GM12878 (cell line): ENCODE data around the gene PPFIBP1. TPM values are rescaled to one million over a fixed set of nuclear protein-coding genes. Genes with fewer than 3 reads are reported as not detected.

Experiments used
- BHLHE40 ChIP-seq, 2 experiments: fragments of 450-650 bp in 1 of 2; IDR thresholded peaks; 2 replicates each; pipeline ENCODE4 v1.6.1; 2011 to 2017; ENCODE audit warnings: low read depth in 2 of 2, borderline replicate concordance in 1 of 2, improper control_type of control experiment in 1 of 2, low read length in 1 of 2, mild to moderate bottlenecking in 1 of 2
- CEBPB ChIP-seq, 2 experiments: fragments of 150-350 bp in 1 of 2; IDR thresholded peaks; 2 replicates each; pipeline ENCODE4 v1.6.1; 2012 to 2014; ENCODE audit warnings: low read depth in 2 of 2, low read length in 2 of 2, borderline replicate concordance in 1 of 2, inconsistent platforms in 1 of 2
- CHD1 ChIP-seq: IDR thresholded peaks from 2 replicates; pipeline ENCODE4 v1.6.1; 2012; ENCODE audit warnings: low read depth, low read length, improper control_type of control experiment
- CHD4 ChIP-seq: fragments of 200-600 bp; sonication (generic); IDR thresholded peaks from 2 replicates; pipeline ENCODE4 v1.6.1; 2016; ENCODE audit warnings: mild to moderate bottlenecking
- CREM ChIP-seq: IDR thresholded peaks from 2 replicates; pipeline ENCODE4 v1.6.1; 2014; ENCODE audit warnings: antibody characterized with exemption, low read depth
- E2F8 ChIP-seq: fragments of 450-650 bp; IDR thresholded peaks from 2 replicates; pipeline ENCODE4 v1.6.1; 2018; ENCODE audit warnings: mild to moderate bottlenecking, low read depth, moderate library complexity; ENCODE audit not compliant: partially characterized antibody
- ETV6 ChIP-seq, 2 experiments: fragments of 450-650 bp in 1 of 2; IDR thresholded peaks in 1 of 2; conservative IDR thresholded peaks in 1 of 2; 2 replicates each; pipeline ENCODE4 v1.6.1; 2014; ENCODE audit warnings: antibody characterized with exemption in 1 of 2, borderline replicate concordance in 1 of 2, low read depth in 1 of 2, mild to moderate bottlenecking in 1 of 2, moderate library complexity in 1 of 2
- IRF4 ChIP-seq: IDR thresholded peaks from 2 replicates; pipeline ENCODE4 v1.6.1; 2011; ENCODE audit warnings: low read depth, low read length
- JUND ChIP-seq: IDR thresholded peaks from 2 replicates; pipeline ENCODE4 v1.6.1; 2012; ENCODE audit warnings: low read depth, mild to moderate bottlenecking, low read length, improper control_type of control experiment, moderate library complexity
- MAX ChIP-seq: IDR thresholded peaks from 2 replicates; pipeline ENCODE4 v1.6.1; 2012; ENCODE audit warnings: low read depth, low read length, improper control_type of control experiment
- MEF2A ChIP-seq: IDR thresholded peaks from 2 replicates; pipeline ENCODE4 v1.6.1; 2011; ENCODE audit warnings: low read depth, mild to moderate bottlenecking, low read length, moderate library complexity; ENCODE audit not compliant: insufficient read depth
- MTA2 ChIP-seq: fragments of 450-650 bp; IDR thresholded peaks from 2 replicates; pipeline ENCODE4 v1.6.1; 2016; ENCODE audit warnings: low read depth, mild to moderate bottlenecking, moderate library complexity
- NFIC ChIP-seq: IDR thresholded peaks from 2 replicates; pipeline ENCODE4 v1.6.1; 2012; ENCODE audit warnings: low read depth, mild to moderate bottlenecking, inconsistent platforms, low read length, moderate library complexity
- NR2C1 ChIP-seq: fragments of 450-650 bp; IDR thresholded peaks from 2 replicates; pipeline ENCODE4 v1.6.1; 2017; ENCODE audit warnings: antibody characterized with exemption, mild to moderate bottlenecking, moderate library complexity
- POLR2A ChIP-seq: IDR thresholded peaks from 2 replicates; pipeline ENCODE4 v1.6.1; 2011; ENCODE audit warnings: low read depth, mild to moderate bottlenecking, low read length
- RFX5 ChIP-seq: IDR thresholded peaks from 2 replicates; pipeline ENCODE4 v1.6.1; 2011; ENCODE audit warnings: low read depth, low read length, improper control_type of control experiment
- RUNX3 ChIP-seq: IDR thresholded peaks from 2 replicates; pipeline ENCODE4 v1.6.1; 2012; ENCODE audit warnings: low read length, inconsistent platforms
- SMARCA5 ChIP-seq: fragments of 450-650 bp; IDR thresholded peaks from 2 replicates; pipeline ENCODE4 v1.6.1; 2017; ENCODE audit warnings: mild to moderate bottlenecking
- STAT3 ChIP-seq: IDR thresholded peaks from 2 replicates; pipeline ENCODE4 v1.6.1; 2011; ENCODE audit warnings: low read depth, low read length, improper control_type of control experiment
- TARDBP ChIP-seq: IDR thresholded peaks from 2 replicates; pipeline ENCODE4 v1.6.1; 2016; ENCODE audit warnings: borderline replicate concordance
- TCF12 ChIP-seq: IDR thresholded peaks from 2 replicates; pipeline ENCODE4 v1.6.1; 2011; ENCODE audit warnings: low read depth, mild to moderate bottlenecking, low read length
- TCF7 ChIP-seq: IDR thresholded peaks from 2 replicates; pipeline ENCODE4 v1.6.1; 2014; ENCODE audit warnings: antibody characterized with exemption, borderline replicate concordance
- YBX1 ChIP-seq: fragments of 450-650 bp; IDR thresholded peaks from 2 replicates; pipeline ENCODE4 v1.6.1; 2016; ENCODE audit warnings: antibody characterized with exemption
- YY1 ChIP-seq: IDR thresholded peaks from 2 replicates; pipeline ENCODE4 v1.6.1; 2011; ENCODE audit warnings: low read depth, mild to moderate bottlenecking, low read length
- ZBTB11 ChIP-seq: fragments of 450-650 bp; formaldehyde crosslinking; IDR thresholded peaks from 2 replicates; pipeline ENCODE4 v1.5.0; 2022; ENCODE audit warnings: mild to moderate bottlenecking, missing genetic modification characterization
- ZNF207 ChIP-seq: fragments of 450-650 bp; IDR thresholded peaks from 2 replicates; pipeline ENCODE4 v1.6.1; 2014; ENCODE audit warnings: antibody characterized with exemption, mild to moderate bottlenecking, borderline replicate concordance
- ZNF274 ChIP-seq: IDR thresholded peaks from one replicate; pipeline ENCODE4 v1.8.0; 2011; ENCODE audit not compliant: insufficient read length, insufficient read depth
- polyA plus RNA-seq, 11 experiments: library from polyadenylated mRNA; depleted of rRNA in 4 of 11; unstranded in 6 of 11; stranded (reverse) in 5 of 11; fragments of >200 nt; fragmentation: Nextera tagmentation in 4 of 11; fragmentation: Illumina TruSeq in 1 of 11; extraction: Ambion mirVana in 4 of 11; extraction: Trizol in 1 of 11; gene quantifications; 1 replicate in 1 of 11; 2 replicates in 10 of 11; pipeline versions ENCODE4 v1.2.1 to v1.2.3, GENCODE V29; 2011 to 2016; ENCODE audit warnings: inconsistent platforms in 2 of 11, missing spikeins in 2 of 11, low read depth in 1 of 11
- total RNA-seq, 4 experiments: library from RNA; depleted of rRNA in 3 of 4; stranded (reverse); fragments of >200 nt in 3 of 4; fragmentation: Illumina TruSeq in 1 of 4; extraction: Trizol in 1 of 4; gene quantifications; 2 replicates each; pipeline versions ENCODE4 v1.2.1 to v1.2.3, GENCODE V29; 2013 to 2021

Gene PPFIBP1
- total and polyA plus RNA-seq, 10 of the 15 experiments (the other 5 are each of a cell fraction or from before 2014, with no cell fraction given), result 0.47 to 7.8 (median 3.6) TPM

- TF ChIP-seq NFIC (peak; percentile 87), ZNF207 (no peak), MTA2 (no peak), E2F8 (no peak), STAT3 (no peak), ETV6 (conservative IDR thresholded peaks at IDR 0.05 in 1 of 2, IDR thresholded peaks at IDR 0.05 in 1 of 2; ENCODE audit: borderline replicate concordance in 1 of 2, low read depth in 1 of 2) (peak in 1 of 2 experiments; percentile 89; a peak in 2 of 4 replicates), MEF2A (peak; percentile 26; the same call in 1 of the 2 replicates), CEBPB (IDR thresholded peaks at IDR 0.05; ENCODE audit: borderline replicate concordance in 1 of 2, low read depth in 2 of 2, low read length in 2 of 2) (peak in 1 of 2 experiments; percentile 25; a peak in 1 of 4 replicates), POLR2A (no peak), ZNF274 (no peak), RUNX3 (peak; percentile 95), YY1 (no peak), IRF4 (peak; percentile 71; the same call in 1 of the 2 replicates), NR2C1 (no peak), TCF7 (no peak), ZBTB11 (CRISPR knock-in tag) (no peak), JUND (no peak), MAX (no peak), CHD4 (no peak), RFX5 (no peak), TCF12 (no peak), TARDBP (no peak), CHD1 (no peak), YBX1 (no peak), SMARCA5 (no peak), CREM (no peak), BHLHE40 (IDR thresholded peaks at IDR 0.05; ENCODE audit: borderline replicate concordance in 1 of 2, low read depth in 2 of 2, low read length in 1 of 2) (no peak)
Measured at GRCh38 chr12:27498149-27498548, 25.9 kb upstream of the PPFIBP1 start (continued).
